Lower lobe of right lung (tissue), 2 donors: ENCODE results near the gene HERPUD1. TPM values are rescaled to one million over a fixed set of nuclear protein-coding genes. Genes with fewer than 3 reads are reported as not detected.
"Not testable (repeated sequence)": the region's sequence is repeated elsewhere in the genome, so short reads cannot be mapped to it uniquely, and the experiment has no call there.

Experiments
- ATAC-seq, 2 donors: fragments of 200-7000 bp; cut with Tn5 transposase; one replicate each; pipeline ENCODE4 v1.9.1; 2020 to 2022; ENCODE audit warnings: mild to moderate bottlenecking in 2 of 2, moderate library complexity in 2 of 2
- DNase-seq: peaks from one replicate; pipeline ENCODE4 v3.0.0-alpha.2; 2020
- H3K27ac ChIP-seq: fragments of 200-600 bp; one replicate; pipeline ENCODE4 v1.8.0; 2022
- H3K27me3 ChIP-seq: fragments of 200-600 bp; one replicate; pipeline ENCODE4 v1.8.0; 2022; ENCODE audit warnings: low read depth
- H3K36me3 ChIP-seq: fragments of 200-600 bp; one replicate; pipeline ENCODE4 v1.8.0; 2022; ENCODE audit warnings: mild to moderate bottlenecking
- H3K4me1 ChIP-seq: fragments of 200-600 bp; one replicate; pipeline ENCODE4 v1.8.0; 2022
- H3K4me3 ChIP-seq: fragments of 200-600 bp; one replicate; pipeline ENCODE4 v1.8.0; 2022; ENCODE audit warnings: mild to moderate bottlenecking
- H3K9me3 ChIP-seq: fragments of 200-600 bp; one replicate; pipeline ENCODE4 v1.8.0; 2022
- CTCF ChIP-seq: fragments of 200-600 bp; IDR thresholded peaks from one replicate; pipeline ENCODE4 v1.8.0; 2022; ENCODE audit warnings: antibody characterized with exemption, mild to moderate bottlenecking
- intact Hi-C: fragments of 100-400 bp; cut with DNase I; formaldehyde crosslinking; loops from one replicate; pipeline ENCODE4 v1.11.0; 2022
- total RNA-seq: library from RNA; stranded (reverse); fragmentation: NEBNext Ultra II Directional; extraction: Animal tissue kit (Norgen Biotek cat#: 25700); gene quantifications from one replicate; pipeline ENCODE4 v1.2.1, GENCODE V29; 2021
- donor health status: DM: no; HTN: yes; CAD: no; lungs with severe emphysema.

The HERPUD1 gene
- total RNA-seq, 1 donor from 2014 or later = 174 TPM

GRCh38 chr16:56933828-56934598, 2.1 kb downstream of the HERPUD1 start:
- H3K4me1 ChIP-seq = peaks cover 71% of the 10 kb centered on the region
- intact Hi-C loops = no loop called here
- H3K27me3 ChIP-seq = no peaks in the 10 kb centered on the region
- peak overlapping the region; percentile 100 for H3K27ac ChIP-seq
- H3K36me3 ChIP-seq = peaks cover 56% of the 10 kb centered on the region
- H3K9me3 ChIP-seq = no peaks in the 10 kb centered on the region
- no peak for TF ChIP-seq CTCF
- H3K4me3 ChIP-seq = peak overlapping the region; percentile 99
- no peak for ATAC-seq
- DNase-seq = no peak

DNA sequence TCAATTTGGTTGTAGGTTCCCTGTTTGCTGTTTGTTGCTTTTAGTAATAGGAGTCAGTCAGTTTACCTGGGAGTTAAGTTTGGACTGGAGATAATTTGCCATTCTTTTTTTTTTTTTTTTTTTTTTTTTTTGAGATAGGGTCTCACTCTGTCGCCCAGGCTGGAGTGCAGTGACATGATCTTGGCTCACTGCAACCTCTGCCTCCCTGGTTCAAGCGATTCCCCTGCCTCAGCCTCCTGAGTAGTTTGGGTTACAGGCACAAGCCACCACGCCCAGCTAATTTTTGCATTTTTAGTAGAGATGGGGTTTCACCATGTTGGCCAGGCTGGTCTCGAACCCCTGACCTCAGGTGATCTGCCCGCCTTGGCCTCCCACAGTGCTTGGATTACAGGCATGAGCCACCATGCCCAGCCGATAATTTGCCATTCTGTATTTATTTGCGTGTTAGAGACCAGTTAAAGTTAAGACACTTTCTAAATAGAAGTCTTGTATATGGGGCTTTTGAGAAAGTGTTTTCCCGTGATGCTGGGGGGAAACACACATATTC, 2.7 kb downstream of the HERPUD1 start:
- intact Hi-C loops, H3K27me3 ChIP-seq, DNase-seq, ATAC-seq, H3K9me3 ChIP-seq: not testable (repeated sequence)
- Histone ChIP-seq H3K4me3 (peak overlapping the region; percentile 99), H3K27ac (peak overlapping the region; percentile 100), H3K36me3 (peaks cover 62% of the 10 kb centered on the region), H3K4me1 (peaks cover 78% of the 10 kb centered on the region)

GRCh38 chr16:56935201-56935600, 3.3 kb downstream of the HERPUD1 start:
- Histone ChIP-seq H3K9me3 (no peaks in the 10 kb centered on the region), H3K36me3 (peaks cover 68% of the 10 kb centered on the region), H3K4me3 (peak overlapping the region; percentile 99), H3K4me1 (peaks cover 80% of the 10 kb centered on the region), H3K27me3 (no peaks in the 10 kb centered on the region), H3K27ac (peak overlapping the region; percentile 100)
- no peak for TF ChIP-seq CTCF
- intact Hi-C loops = no loop called here
- ATAC-seq = no peak
- no peak for DNase-seq

DNA sequence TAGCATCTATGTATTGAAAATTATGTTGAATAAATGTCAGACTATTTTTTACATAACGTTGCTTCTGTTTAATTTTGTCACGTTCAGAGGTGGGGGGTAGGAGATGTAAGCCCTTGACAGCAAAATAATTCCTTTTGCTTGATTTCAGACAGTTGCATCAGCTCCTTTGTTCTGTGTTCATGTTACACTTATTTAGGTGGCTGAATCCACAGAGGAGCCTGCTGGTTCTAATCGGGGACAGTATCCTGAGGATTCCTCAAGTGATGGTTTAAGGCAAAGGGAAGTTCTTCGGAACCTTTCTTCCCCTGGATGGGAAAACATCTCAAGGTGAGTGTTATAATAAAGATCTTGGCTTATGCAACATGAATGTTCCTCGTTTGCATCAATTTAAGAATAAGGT, 4.5 kb downstream of the HERPUD1 start:
- intact Hi-C loops = no loop called here

GRCh38 chr16:56936950-56937349, 5.0 kb downstream of the HERPUD1 start:
- H3K27ac ChIP-seq = no peak overlapping the region
- no peak for TF ChIP-seq CTCF
- H3K4me3 ChIP-seq = peak overlapping the region; percentile 99
- DNase-seq (no peak), ATAC-seq (no peak)
- no peaks in the 10 kb centered on the region for H3K9me3 ChIP-seq
- H3K27me3 ChIP-seq = no peaks in the 10 kb centered on the region
- intact Hi-C loops = no loop called here
- H3K36me3 ChIP-seq = peaks cover 85% of the 10 kb centered on the region
- peaks cover 72% of the 10 kb centered on the region for H3K4me1 ChIP-seq

More for the DNA sequence above, 4.5 kb downstream of the HERPUD1 start:
- TF ChIP-seq CTCF = no peak
- H3K27ac ChIP-seq = no peak overlapping the region
- H3K9me3 ChIP-seq = no peaks in the 10 kb centered on the region
- ATAC-seq (no peak), DNase-seq (no peak)
- H3K36me3 ChIP-seq = peaks cover 80% of the 10 kb centered on the region
- no peaks in the 10 kb centered on the region for H3K27me3 ChIP-seq
- peaks cover 74% of the 10 kb centered on the region for H3K4me1 ChIP-seq
- H3K4me3 ChIP-seq = peak overlapping the region; percentile 99
